Erythroblast (primary cell): ENCODE data around the gene PITRM1.

Experiments used
- GATA1 ChIP-seq: IDR thresholded peaks from 2 replicates; pipeline ENCODE4 v1.6.1; 2011; ENCODE audit warnings: low read depth, mild to moderate bottlenecking, control low read depth, low read length, moderate library complexity
- POLR2A ChIP-seq: IDR thresholded peaks from 2 replicates; pipeline ENCODE4 v1.6.1; 2011; ENCODE audit warnings: mild to moderate bottlenecking, low read length

DNA sequence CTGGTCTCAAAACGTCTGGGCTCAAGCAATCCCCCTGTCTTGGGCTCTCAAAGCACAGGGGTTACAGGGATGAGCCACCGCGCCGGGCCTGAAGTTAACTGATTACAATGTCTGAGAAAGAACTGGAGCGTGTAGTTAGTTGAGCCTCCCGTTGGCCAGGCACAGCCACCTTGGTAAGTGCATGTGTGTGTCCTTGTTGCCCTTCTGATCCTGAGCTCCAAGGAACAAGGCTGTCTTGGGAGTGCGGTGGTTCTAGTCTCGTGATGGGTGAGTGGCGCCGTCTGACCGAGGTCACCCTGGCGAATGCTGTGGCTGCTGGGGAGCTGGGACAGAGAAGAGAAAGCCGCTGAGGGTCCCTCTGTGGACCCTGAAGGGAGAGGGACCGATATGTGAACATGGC lies 50.5 kb downstream of the PITRM1 start:
- TF ChIP-seq POLR2A: no peak
- TF ChIP-seq GATA1: no peak
